HUDEP-2 (cell line): Measurements from ENCODE around the gene RBBP9.
"Not testable (repeated sequence)": the region's sequence is repeated elsewhere in the genome, so short reads cannot be mapped to it uniquely, and the experiment has no call there.

Experiments
- DNase-seq, 76 experiments: peaks; one replicate each; lab custom pipeline; 2025; ENCODE audit not compliant: unreplicated experiment in 76 of 76; lab: John Stamatoyannopoulos, UW

Gene RBBP9

DNA sequence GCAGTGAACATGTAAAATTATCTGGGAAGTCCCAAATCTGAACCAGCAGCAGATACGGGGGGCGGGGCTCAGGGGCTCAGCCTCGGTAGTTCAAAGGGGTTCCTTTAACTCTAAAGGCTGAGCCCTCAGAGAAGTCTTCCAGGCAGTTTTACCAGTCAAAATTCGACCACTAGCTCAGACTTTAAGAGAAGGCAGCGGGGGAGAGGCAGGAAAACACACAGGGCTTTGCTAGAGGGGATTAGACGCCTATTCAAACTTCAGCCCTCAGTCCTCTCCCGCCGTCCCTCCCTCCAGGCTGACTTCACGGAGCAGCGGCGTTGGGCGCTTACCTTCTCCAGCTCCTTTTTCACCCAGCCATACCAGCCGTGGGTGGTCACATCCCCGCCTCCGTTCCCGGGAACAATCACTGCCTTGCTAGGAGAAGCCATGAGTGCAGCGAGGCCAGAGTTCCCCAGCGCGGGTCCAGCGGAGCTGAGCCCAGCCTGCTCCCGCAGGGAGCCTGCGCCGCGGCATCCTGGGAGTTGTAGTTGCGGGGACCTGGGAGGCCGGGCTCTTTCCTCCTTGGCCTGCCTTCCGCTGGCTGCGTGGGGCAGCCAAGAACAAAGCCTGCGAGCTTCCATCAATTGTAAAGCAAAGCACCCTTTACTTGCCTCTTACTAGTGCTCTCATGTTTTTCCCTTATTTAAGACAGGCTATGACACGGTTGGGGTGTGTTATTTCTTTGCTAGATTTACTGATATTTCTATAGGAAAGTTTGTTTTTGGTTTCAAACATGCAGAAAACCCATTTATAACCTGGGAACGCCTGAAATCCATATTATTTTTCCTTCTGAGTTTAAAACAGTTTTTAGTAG lies at the start of gene RBBP9:
RBBP9 (minus strand) TSS at position 486 of the 853 bp plus-strand sequence; CDS start at position 428, 58 bp downstream.
- DNase-seq, result peak in 66 of 76 experiments; percentile 1 to 80 (median 54)

DNA sequence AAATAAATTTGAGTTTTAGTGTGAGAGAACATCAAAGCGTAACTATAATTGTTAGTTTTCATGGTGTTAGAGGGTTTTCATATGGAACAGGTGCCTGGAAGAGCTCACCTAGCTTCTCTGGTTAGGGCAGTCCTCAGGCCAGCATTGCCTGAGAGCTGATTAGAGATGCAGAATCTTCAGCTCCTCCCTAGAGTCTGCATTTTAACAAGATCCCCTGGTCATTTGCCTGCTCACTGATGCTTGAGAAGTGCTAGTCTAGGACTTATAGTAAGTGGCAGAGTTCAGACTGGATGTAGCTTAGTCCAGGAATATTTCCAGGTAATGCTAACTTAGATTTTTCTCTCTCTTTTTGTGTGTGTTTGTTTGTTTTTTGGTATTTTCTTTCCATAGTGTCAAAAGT lies 48.5 kb upstream of the RBBP9 start:
- DNase-seq, result no peak

DNA sequence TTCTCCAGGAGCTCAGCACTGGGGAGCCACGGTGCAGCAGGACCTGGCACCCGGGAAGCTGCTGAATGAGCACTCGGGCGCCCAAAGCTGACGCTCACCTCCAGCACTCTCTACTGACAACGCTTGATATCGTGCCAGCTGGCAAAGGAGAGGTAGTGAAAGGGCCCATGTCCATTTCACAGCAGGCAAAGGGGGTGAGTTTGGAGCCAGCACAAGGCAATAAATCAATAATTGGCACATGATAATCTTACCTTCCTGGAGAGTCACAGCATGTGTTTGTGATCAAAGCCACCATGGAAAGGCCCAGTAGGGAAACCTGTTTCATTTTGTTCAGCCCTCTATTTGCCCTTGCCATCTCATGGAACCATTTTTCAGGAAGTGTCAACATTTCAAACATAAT lies 46.9 kb upstream of the RBBP9 start:
- DNase-seq, result no peak

DNA sequence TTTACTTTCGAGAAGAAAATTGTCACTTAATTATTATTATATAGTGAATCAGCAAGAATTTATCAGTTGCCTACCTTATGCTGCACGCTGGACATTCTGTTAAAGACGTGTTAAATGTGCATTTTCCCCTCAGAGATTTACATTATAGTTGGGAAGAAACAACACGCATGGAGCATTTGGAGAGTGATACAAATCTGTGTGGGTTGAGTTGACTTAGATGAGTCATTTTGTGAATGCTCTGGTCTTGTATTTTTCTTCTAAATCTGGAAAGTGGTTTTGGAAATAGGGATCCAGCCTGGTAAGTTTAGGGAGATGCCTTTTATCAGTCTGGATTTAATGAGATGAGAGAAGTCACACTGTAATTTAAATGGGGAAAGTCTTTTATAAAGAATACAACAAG lies 46.2 kb upstream of the RBBP9 start:
- no peak for DNase-seq

DNA sequence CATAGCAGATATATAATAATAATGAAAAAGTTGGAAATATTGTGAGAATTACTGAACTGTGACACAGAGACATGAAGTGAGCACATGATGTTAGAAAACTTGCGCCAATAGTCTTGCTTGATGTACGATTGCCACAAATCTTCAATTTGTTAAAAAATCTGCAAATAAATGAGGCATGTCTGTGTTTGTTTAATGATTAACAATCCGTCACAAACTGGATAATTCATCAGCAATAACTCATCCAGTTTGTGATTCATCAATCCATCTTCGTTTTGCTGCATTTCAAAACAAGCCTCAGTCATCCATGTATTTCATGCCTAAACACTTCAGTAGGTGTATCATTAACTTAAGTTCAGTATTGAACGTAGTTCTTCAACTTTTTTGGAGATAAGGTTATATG lies 44.7 kb upstream of the RBBP9 start:
- no peak for DNase-seq

DNA sequence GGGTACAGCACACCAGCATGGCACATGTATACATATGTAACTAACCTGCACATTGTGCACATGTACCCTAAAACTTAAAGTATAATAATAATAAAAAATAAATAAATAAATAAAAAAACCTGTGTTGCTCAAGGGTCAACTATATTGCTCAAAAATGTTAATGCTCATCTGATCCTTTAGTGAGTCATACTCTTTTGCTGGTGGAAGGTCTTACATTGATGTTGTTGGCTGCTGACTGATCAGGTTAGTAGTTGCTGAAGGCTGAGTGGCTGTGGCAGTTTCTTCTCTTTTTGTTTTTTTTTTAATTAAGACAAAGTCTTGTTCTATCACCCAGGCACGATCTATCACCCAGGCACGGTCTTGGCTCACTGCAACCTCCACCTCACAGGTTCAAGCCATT lies 40.6 kb upstream of the RBBP9 start:
- no peak for DNase-seq

DNA sequence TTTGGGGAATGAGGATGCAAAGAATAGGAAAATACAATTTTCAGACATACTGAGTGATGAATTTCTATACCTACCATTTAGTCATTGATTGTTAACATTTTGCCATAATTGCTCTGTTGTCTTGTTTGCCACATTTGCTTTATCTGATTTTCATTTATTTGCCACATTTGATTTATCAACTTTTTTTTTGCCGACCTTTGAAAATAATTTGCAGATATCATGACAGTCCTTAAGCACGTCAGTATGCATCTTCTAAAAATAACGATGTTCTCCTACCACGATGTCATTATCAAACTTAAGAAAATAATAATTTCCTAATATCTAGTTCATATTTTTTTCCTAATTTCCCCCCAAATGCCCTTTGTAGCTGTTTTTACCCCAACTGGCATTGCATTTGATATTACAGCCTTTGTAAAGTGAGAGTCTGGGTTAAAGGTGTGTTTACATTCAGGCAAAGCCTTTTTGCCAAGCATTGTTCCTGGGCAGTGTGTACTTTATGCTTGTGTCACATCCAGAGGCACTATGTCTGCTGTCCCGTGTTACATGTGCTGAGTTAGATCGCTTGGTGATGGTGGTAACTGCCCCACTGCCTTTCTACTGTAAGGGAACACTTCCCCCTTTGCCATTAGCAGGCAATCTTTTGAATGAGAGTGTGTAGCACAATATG lies 37.1 kb upstream of the RBBP9 start:
- no peak for DNase-seq

DNA sequence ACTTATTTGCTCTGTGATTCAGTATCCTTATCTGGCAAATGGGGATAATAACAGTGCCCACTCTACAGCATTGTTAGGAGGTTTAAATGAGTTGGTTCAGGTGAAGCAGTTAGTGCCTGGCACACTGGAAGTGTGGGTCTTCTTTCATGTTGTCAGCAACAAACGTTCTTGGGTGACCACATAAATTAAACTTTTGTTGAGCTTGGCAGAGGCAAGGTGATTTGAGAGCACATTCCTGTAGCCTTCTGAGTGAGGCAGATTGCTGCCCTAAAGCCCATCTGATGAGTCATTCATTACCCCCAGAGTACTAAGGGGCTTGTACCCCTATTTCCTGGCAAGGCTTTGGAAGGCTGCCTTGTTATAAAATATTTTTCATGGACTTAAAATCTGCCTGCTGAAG lies 36.5 kb upstream of the RBBP9 start:
- no peak for DNase-seq

DNA sequence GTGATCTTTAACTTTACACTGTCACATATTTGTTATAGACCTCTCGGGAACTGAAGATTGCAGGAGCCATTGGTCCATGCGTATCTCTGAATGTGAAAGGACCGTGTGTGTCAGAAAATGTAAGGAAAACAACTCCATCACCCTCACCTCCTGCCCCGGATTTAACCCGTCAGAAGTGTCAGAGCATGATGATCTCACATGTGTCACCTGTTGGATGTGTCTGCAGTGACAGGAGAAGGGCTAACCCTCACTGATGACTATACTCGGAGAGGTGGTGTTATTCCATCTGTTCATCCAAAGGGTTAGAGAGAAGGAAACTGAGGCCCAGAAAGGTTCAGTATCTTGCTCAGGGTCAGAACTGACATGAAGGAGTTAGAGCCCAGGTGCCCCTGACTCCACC lies 35.6 kb upstream of the RBBP9 start:
- DNase-seq, result no peak

DNA sequence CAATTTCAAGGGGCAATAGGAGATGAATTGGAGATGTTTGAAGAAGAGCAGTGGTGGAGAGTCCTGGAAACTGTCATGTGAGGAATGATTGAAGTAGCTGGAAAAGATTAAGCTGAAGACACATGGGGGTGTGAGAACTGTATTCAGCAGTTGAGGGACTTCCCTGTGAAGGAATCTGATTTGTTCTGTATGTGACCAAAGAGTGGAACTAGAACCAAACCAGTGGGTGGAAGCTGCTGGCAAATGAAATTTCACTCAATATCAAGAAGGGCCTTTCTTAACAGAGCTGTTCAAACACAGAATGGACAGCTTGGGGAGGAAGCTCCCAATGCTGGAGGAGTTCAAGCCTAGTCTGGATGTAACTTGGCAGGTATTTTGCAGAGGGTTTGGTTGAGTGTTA lies 32.0 kb upstream of the RBBP9 start:
- DNase-seq, result no peak

DNA sequence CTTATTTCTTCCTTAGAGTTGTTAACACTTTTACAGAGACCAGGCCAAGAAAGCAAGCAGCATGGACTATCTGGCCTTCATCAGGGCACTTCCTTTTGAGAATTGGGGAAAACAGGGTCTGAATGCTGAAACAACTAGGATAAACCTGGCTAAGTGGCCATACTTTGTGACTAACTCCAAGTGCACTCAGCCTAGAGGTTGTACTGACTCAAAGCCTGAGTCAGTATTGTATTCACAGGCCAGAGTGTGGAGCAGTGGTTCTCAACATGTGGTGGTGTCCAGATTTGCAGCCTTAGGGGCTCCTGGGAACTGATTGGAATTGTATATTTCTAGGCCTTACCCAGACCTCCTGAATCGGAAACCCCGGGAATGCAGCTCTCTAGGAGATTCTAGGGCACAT lies 30.8 kb upstream of the RBBP9 start:
- no peak for DNase-seq

DNA sequence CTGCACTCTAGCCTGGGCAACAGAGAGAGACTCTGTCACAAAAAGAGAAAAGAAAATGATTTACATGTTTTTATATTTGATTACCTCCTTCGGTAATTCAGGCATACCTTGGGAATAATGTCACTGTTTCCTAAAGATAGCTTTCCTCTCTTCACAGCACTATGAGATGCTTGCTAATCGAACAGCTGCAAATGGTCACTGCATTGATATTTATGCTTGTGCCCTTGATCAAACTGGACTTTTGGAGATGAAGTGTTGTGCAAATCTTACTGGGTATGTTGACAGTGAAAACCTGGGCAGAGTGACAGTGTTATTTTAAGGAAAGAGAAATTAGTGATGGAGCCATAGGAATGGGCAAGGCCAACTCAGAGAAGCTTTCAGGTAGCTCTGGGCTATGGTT lies 30.3 kb upstream of the RBBP9 start:
- no peak for DNase-seq

DNA sequence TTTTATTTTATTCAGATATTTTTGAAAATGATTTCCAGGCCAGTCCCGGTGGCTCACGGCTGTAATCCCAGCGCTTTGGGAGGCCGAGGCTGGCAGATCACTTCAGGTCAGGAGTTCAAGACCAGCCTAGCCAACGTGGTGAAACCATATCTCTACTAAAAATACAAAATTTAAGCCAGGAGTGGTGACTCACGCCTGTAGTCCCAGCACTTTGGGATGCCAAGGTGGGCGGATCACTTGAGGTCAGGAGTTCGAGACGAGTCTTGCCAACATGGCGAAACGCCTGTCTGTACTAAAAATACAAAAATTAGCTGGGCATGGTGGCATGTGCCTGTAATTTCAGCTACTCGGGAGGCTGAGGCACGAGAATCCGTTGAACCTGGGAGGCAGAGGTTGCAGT lies 29.7 kb upstream of the RBBP9 start:
- DNase-seq, result not testable (repeated sequence)

DNA sequence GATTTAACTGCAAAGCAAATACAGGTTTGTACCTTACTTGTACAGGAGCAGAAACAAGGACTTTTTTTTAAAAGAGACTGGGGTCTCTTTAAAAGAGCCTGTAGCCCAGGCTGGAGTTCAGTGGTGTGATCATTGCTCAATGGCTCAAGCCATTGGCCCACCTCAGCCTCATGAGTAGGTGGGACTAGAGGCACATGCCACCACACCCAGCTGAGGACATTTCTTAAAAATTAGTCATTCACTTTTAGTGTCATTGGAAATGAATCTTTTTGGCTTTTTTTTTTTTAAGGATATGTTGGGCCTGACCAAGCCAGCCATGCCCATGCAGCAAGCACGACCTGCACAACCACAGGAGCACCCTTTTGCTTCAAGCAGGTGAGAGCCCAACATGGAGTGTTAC lies 27.6 kb upstream of the RBBP9 start:
- no peak for DNase-seq

DNA sequence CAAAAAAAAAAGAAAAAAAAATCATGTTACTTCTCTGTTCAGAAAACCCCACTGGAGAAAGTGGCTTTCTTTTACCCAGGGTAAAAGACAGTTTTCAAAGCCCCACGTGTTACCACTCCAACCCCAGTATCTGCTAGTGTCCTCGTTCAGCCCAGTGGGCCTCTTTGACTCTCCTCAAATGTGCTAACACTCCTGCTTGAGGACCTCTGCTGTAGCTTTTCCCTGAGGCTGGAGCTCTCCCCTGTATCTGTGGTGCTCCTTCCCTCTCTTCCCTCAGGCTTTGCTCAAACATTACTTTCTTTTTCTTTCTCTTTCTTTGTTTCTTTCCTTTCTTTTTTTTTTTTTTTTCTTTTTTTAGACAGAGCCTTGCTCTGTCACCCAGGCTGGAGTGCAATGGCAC lies 26.0 kb upstream of the RBBP9 start:
- no peak for DNase-seq

DNA sequence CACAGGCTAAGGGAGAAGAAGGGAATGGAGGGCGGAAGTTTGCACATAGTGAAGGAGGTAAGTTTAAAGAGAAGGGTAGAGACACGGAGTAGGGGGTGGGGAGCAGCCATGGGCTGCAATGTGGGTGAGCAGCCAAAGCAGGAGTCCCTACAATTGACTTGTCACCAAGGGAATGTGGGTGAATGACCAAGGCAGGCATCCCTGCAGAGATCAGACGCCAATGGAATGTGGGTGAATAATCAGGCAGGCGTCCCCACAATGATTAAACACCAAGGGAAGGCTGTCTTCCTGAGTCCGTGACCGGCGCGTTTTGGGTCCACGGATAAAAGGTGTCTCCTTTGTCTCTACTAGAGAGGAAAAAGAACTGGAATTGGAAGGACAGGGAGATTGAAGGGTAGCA lies 25.0 kb upstream of the RBBP9 start:
- not testable (repeated sequence) for DNase-seq

DNA sequence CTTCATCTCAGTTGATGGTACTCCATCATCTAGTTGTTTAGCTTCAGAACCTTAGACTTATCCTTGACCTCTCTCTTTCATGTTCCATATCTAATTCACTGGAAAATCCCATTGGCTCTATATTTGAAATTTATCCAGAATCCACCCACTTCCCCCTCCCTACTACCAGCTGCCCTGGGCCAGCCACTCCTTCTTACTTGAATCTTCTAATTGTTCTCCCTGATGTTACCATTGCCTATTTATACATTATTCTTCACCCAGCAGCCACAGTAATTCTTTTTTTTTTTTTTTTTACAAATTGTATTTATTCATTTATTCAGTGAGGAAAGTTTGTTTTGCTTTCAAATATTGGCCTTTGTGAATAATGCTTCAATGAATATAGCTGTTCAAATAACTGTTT lies 18.9 kb upstream of the RBBP9 start:
- no peak for DNase-seq

DNA sequence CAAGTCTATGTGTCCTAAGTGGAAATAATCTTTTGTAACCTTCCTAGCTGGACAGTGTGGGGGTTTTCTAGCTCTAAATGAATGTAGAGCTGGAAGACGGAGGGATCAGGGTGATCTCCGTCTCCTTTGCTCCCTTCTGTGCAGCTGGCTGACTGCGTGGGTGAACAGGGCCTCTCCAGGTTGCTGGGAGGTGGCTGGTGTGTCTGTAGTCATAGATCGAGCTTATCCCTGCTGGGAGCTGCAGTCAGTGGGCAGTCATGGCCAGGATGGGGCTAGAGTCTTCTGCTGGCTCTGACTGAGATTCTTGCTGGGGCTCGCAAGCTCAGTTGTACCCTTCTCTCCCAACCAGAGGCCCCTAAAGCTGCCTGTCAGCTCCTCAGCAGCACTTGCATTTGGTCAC lies 17.1 kb upstream of the RBBP9 start:
- no peak for DNase-seq

DNA sequence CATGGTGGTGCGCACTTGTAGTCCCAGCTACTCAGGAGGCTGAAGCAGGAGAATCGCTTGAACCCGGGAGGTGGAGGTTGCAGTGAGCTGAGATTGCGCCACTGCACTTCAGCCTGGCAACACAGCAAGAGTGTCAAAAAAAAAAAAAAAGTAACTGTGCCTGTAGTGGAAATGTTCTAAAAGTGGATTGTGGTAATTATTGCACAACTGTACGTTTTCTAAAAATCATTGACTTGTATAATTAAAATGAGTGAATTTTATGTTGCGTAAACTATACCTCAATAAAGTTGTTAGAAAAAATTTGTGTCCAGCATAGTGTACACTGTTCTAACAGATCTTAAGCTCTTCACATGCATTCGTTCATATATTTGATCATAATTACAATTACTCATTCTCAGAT lies 16.2 kb upstream of the RBBP9 start:
- DNase-seq, result no peak

DNA sequence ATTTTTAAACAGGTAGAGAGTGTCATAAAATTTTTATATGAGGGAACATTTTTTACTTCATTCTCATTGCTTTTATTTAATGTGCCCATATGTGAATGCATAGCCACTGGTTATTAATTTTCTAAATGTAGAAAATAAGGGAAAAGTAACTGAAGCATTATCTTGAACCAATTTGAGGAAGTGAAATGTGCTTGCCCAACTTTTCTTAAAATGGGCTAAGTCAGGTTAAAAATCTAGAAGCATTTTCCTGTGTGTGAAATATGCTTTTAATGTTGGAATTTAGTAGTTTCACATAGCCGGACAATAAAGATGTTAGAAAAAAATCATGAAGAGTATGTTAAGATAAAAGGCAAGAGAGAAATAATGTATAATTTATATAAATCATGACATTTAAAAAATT lies 14.5 kb upstream of the RBBP9 start:
- no peak for DNase-seq

DNA sequence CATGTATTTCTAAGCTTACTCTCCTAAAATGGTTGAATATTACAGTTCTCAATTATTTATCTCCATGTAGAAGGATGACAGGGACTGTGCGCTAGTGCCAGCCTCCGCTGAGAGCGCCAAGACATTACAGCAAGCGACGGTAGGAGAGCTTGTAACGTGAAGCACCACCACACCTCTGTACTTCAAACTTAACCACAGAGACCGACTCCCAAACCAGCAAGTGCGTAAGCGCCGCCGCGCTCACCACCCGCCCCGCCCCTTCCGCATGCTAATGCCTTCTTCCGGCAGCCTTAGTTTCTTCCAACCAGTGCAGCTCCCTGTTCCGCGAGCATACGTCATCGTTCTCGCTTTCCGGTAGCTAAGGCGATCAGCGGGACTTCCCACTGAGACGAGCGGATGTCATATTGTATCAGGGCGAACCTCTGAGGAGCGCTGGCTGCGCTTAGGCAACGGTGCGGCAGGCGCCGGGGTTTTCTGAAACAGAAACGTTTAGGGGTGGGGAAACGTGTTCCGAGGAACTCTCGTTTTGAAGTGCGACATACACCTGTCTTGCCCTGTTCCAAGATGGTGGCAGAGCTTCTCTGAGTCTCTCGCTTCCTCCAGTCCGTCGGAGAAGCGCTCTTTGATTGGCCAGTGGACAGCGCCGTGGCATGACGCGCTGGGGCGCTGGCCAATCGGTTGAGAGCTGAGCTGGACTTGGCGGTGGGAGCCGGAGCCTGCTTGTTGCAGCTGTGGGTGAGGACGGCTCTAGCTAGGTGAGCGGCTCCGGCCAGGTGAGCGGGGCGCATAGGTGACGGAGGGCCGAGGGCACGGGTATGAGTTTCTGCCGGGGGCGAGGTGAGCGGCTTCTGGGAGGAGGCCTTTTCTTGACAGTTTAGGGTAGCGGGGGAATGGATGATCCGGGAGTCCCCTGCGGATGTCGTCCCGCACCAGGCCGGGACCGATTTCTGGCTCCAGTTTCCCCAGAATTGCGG lies 10.5 kb upstream of the RBBP9 start, which contains the start of gene SEC23B:
SEC23B (plus strand) TSS at position 723 of the 974 bp plus-strand sequence. CDS start 2,896 bp downstream, outside the sequence.
- peak; percentile 62 to 99 (median 93) for DNase-seq
